H1 (cell line): ENCODE data around the gene PDE1C. TPM values are rescaled to one million over a fixed set of nuclear protein-coding genes. Genes with fewer than 3 reads are reported as not detected.

ENCODE experiments used
- ASH2L ChIP-seq: fragments of 200-600, 300-600 bp; sonication (generic); IDR thresholded peaks from one replicate; pipeline ENCODE4 v1.7.1; 2017; ENCODE audit warnings: low read length
- ATF2 ChIP-seq: IDR thresholded peaks from 2 replicates; pipeline ENCODE4 v1.6.1; 2012; ENCODE audit warnings: low read length, inconsistent platforms
- BRCA1 ChIP-seq: IDR thresholded peaks from 2 replicates; pipeline ENCODE4 v1.6.1; 2012; ENCODE audit warnings: low read depth, low read length, improper control_type of control experiment
- CBX5 ChIP-seq: fragments of 300-800, 300-1000 bp; sonication (generic); IDR thresholded peaks from 2 replicates; pipeline ENCODE4 v1.7.1; 2016; ENCODE audit warnings: antibody characterized with exemption, low read length, low read depth
- CEBPB ChIP-seq: IDR thresholded peaks from 2 replicates; pipeline ENCODE4 v1.6.1; 2012; ENCODE audit warnings: low read depth, low read length
- CHD2 ChIP-seq: IDR thresholded peaks from 2 replicates; pipeline ENCODE4 v1.6.1; 2012; ENCODE audit warnings: low read length, improper control_type of control experiment
- CREB1 ChIP-seq: IDR thresholded peaks from 2 replicates; pipeline ENCODE4 v1.6.1; 2012; ENCODE audit warnings: inconsistent platforms
- JUN ChIP-seq: IDR thresholded peaks from 2 replicates; pipeline ENCODE4 v1.6.1; 2011; ENCODE audit warnings: low read depth, mild to moderate bottlenecking, improper control_type of control experiment, low read length
- MAX ChIP-seq: IDR thresholded peaks from 2 replicates; pipeline ENCODE4 v1.6.1; 2012; ENCODE audit warnings: inconsistent platforms
- NANOG ChIP-seq: IDR thresholded peaks from 2 replicates; pipeline ENCODE4 v1.6.1; 2011; ENCODE audit warnings: low read length, low read depth, mild to moderate bottlenecking, inconsistent platforms; ENCODE audit not compliant: insufficient read depth, poor library complexity, severe bottlenecking
- RFX5 ChIP-seq: IDR thresholded peaks from 2 replicates; pipeline ENCODE4 v1.6.1; 2011; ENCODE audit warnings: low read depth, low read length, improper control_type of control experiment, borderline replicate concordance
- SP1 ChIP-seq: IDR thresholded peaks from 2 replicates; pipeline ENCODE4 v1.6.1; 2011; ENCODE audit warnings: low read depth, low read length
- SRF ChIP-seq: IDR thresholded peaks from 2 replicates; pipeline ENCODE4 v1.6.1; 2011; ENCODE audit warnings: mild to moderate bottlenecking, low read depth, low read length, moderate library complexity
- TCF12 ChIP-seq: IDR thresholded peaks from 2 replicates; pipeline ENCODE4 v1.6.1; 2011; ENCODE audit warnings: low read depth, mild to moderate bottlenecking, low read length
- TEAD4 ChIP-seq: IDR thresholded peaks from 2 replicates; pipeline ENCODE4 v1.6.1; 2012; ENCODE audit warnings: low read depth, low read length, inconsistent platforms, mixed read lengths
- ZNF274 ChIP-seq: IDR thresholded peaks from 2 replicates; pipeline ENCODE4 v1.7.0; 2012; ENCODE audit warnings: low read length, borderline replicate concordance; ENCODE audit errors: extremely low read depth
- polyA plus RNA-seq, 7 experiments: library from polyadenylated mRNA; depleted of rRNA in 3 of 7; stranded (reverse) in 5 of 7; unstranded in 2 of 7; fragments of >200 nt in 5 of 7; fragments of 200-250 nt in 2 of 7; gene quantifications; 1 replicate in 5 of 7; 2 replicates in 1 of 7; 4 replicates in 1 of 7; pipeline versions ENCODE4 v1.2.1 to v1.2.3, GENCODE V29; 2011 to 2013; ENCODE audit warnings: missing spikeins in 2 of 7, mixed read lengths in 2 of 7
- total RNA-seq: library from RNA; stranded (reverse); fragmentation: NEBNext Ultra II Directional; extraction: Animal tissue kit (Norgen Biotek cat#: 25700); gene quantifications from 2 replicates; pipeline ENCODE4 v1.2.1, GENCODE V29; 2021

PDE1C gene
- total and polyA plus RNA-seq, 2 of the 8 experiments (the other 6 are each of a cell fraction or from before 2014, with no cell fraction given): 0.11 to 1.1 TPM

DNA sequence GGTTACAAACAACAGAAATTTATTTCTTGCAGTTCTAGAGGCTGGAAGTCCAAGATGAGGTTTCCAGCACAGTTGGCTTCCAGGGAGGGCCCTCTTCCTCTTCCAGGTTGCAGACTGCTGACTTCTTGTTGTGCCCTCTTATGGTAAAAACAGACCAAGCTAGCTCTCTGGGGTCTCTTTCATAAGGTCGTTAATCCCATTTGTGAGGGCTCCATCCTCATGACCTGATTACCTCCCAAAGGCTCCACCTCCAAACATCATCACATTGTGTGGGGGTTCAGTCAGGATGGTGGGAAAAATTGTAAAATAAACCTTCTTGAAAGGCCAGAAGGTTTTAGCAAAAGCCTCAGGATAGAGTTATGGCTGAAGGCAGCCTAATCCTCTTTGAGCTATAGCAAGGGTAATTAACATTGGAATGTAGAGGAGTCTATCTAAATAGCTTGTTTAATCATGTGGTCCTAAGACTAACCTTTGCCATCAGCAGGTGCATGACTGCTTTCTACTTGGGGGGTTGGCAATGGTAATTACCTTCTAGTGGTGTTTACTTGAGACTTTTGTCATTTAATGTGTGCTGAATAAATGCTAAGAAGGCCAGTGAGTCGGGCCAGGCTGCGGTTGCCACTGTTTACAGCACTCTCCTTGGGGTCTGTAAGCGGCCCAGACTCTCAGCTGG is 302.4 kb downstream of the PDE1C start (continued):
- TF ChIP-seq CHD2 (no peak), SP1 (peak; percentile 74), SRF (peak; percentile 47; the same call in 1 of the 2 replicates), CEBPB (no peak), ZNF274 (peak; percentile 23; the same call in 1 of the 2 replicates), ATF2 (peak; percentile 35; the same call in 1 of the 2 replicates), JUN (no peak), CBX5 (no peak), BRCA1 (no peak), ASH2L (no peak), NANOG (peak; percentile 94), TCF12 (peak; percentile 100), CREB1 (0 out of 2 replicates have a peak, but pooled peaks have one; percentile 13), TEAD4 (peak; percentile 80), RFX5 (no peak), MAX (no peak)
